Liver (tissue), 9 donors: ENCODE data around the gene CD37. TPM values are rescaled to one million over a fixed set of nuclear protein-coding genes. Genes with fewer than 3 reads are reported as not detected.

Experiments used
- DNase-seq: peaks from one replicate; pipeline ENCODE4 v3.0.0-alpha.2; 2017; ENCODE audit warnings: low spot score
- H3K27ac ChIP-seq, 2 donors: one replicate each; pipeline ENCODE4 v1.7.0; 2013; ENCODE audit warnings: inconsistent platforms in 2 of 2, low read length in 2 of 2, control low read depth in 1 of 2, low read depth in 1 of 2, mild to moderate bottlenecking in 1 of 2
- H3K27me3 ChIP-seq, 4 donors: one replicate each; pipeline versions ENCODE4 v1.6.1 to v1.7.0; 2013; ENCODE audit warnings: low read length in 3 of 4, inconsistent platforms in 1 of 4, mild to moderate bottlenecking in 1 of 4, moderate library complexity in 1 of 4; ENCODE audit not compliant: control insufficient read depth in 4 of 4, insufficient read depth in 4 of 4
- H3K36me3 ChIP-seq, 4 donors: one replicate each; pipeline versions ENCODE4 v1.6.1 to v1.7.0; 2013; ENCODE audit warnings: low read length in 3 of 4, mild to moderate bottlenecking in 3 of 4, low read depth in 1 of 4, moderate library complexity in 1 of 4; ENCODE audit not compliant: control insufficient read depth in 4 of 4, insufficient read depth in 3 of 4
- H3K4me1 ChIP-seq, 4 donors: one replicate each; pipeline versions ENCODE4 v1.6.1 to v1.7.0; 2013; ENCODE audit warnings: low read length in 3 of 4, mild to moderate bottlenecking in 3 of 4, moderate library complexity in 1 of 4; ENCODE audit not compliant: control insufficient read depth in 4 of 4, insufficient read depth in 4 of 4
- H3K4me3 ChIP-seq, 3 donors: one replicate each; pipeline versions ENCODE4 v1.6.1 to v1.7.0; 2013; ENCODE audit warnings: low read length in 3 of 3, control low read depth in 1 of 3, low read depth in 1 of 3, mild to moderate bottlenecking in 1 of 3
- H3K9ac ChIP-seq, 2 donors: one replicate each; pipeline ENCODE4 v1.7.0; 2013; ENCODE audit warnings: low read length in 2 of 2, mild to moderate bottlenecking in 2 of 2, moderate library complexity in 2 of 2, control low read depth in 1 of 2, low read depth in 1 of 2
- H3K9me3 ChIP-seq, 4 donors: one replicate each; pipeline versions ENCODE4 v1.6.1 to v1.7.0; 2013; ENCODE audit warnings: low read length in 3 of 4; ENCODE audit not compliant: control insufficient read depth in 4 of 4
- ATF3 ChIP-seq: IDR thresholded peaks from 2 replicates; pipeline ENCODE4 v1.6.1; 2016; ENCODE audit warnings: antibody characterized with exemption
- EGR1 ChIP-seq, 2 donors: IDR thresholded peaks; 2 replicates each; pipeline ENCODE4 v1.6.1; 2016 to 2018; ENCODE audit warnings: antibody characterized with exemption in 2 of 2, low read depth in 2 of 2
- FOXA1 ChIP-seq: IDR thresholded peaks from 2 replicates; pipeline ENCODE4 v1.6.1; 2016; ENCODE audit warnings: antibody characterized with exemption
- FOXA2 ChIP-seq: IDR thresholded peaks from 2 replicates; pipeline ENCODE4 v1.6.1; 2016; ENCODE audit warnings: antibody characterized with exemption
- HNF4A ChIP-seq, 2 donors: conservative IDR thresholded peaks; 2 replicates each; pipeline ENCODE4 v1.6.1; 2016; ENCODE audit warnings: antibody characterized with exemption in 2 of 2, mild to moderate bottlenecking in 2 of 2
- HNF4G ChIP-seq: IDR thresholded peaks from 2 replicates; pipeline ENCODE4 v1.6.1; 2016; ENCODE audit warnings: antibody characterized with exemption
- JUND ChIP-seq, 2 donors: IDR thresholded peaks; 2 replicates each; pipeline ENCODE4 v1.6.1; 2016; ENCODE audit warnings: antibody characterized with exemption in 2 of 2
- NR2F2 ChIP-seq: IDR thresholded peaks from 2 replicates; pipeline ENCODE4 v1.6.1; 2016; ENCODE audit warnings: antibody characterized with exemption
- RAD21 ChIP-seq, 2 donors: IDR thresholded peaks; 2 replicates each; pipeline ENCODE4 v1.6.1; 2016; ENCODE audit warnings: antibody characterized with exemption in 2 of 2, mild to moderate bottlenecking in 2 of 2
- REST ChIP-seq: IDR thresholded peaks from 2 replicates; pipeline ENCODE4 v1.6.1; 2016; ENCODE audit warnings: antibody characterized with exemption, mild to moderate bottlenecking
- SP1 ChIP-seq: IDR thresholded peaks from 2 replicates; pipeline ENCODE4 v1.6.1; 2018; ENCODE audit warnings: antibody characterized with exemption, mild to moderate bottlenecking
- TAF1 ChIP-seq: conservative IDR thresholded peaks from 2 replicates; pipeline ENCODE4 v1.6.1; 2016; ENCODE audit warnings: antibody characterized with exemption, mild to moderate bottlenecking
- YY1 ChIP-seq: IDR thresholded peaks from 2 replicates; pipeline ENCODE4 v1.6.1; 2016; ENCODE audit warnings: antibody characterized with exemption, mild to moderate bottlenecking
- ZBTB33 ChIP-seq: IDR thresholded peaks from 2 replicates; pipeline ENCODE4 v1.6.1; 2016; ENCODE audit warnings: antibody characterized with exemption
- WGBS: extraction: QIAGEN DNeasy Blood & Tissue Kit; methylation state at CpG from one replicate; pipeline ENCODE4 v1.1.7; 2013; 5-methylcytosine and 5-hydroxymethylcytosine counted together
- polyA plus RNA-seq, 2 donors: library from polyadenylated mRNA; stranded (reverse) in 1 of 2; unstranded in 1 of 2; fragments of 200-250 nt in 1 of 2; fragments of >200 nt in 1 of 2; fragmentation: Nextera tagmentation in 1 of 2; extraction: Ambion mirVana in 1 of 2; gene quantifications; one replicate each; pipeline versions ENCODE4 v1.2.1 to v1.2.3, GENCODE V29; 2013 to 2015
- total RNA-seq, 2 donors: library from RNA; depleted of rRNA; stranded (reverse); fragments of >200 nt; gene quantifications; one replicate each; pipeline ENCODE4 v1.2.3, GENCODE V29; 2014
- TF ChIP-seq, protein P1 (sequence below): fragments of 150-350 bp; IDR thresholded peaks from 2 replicates; pipeline ENCODE4 v1.5.1; 2017; ENCODE audit warnings: improper control_type of control experiment, low read depth, low read length; ENCODE audit not compliant: missing input control
- TF ChIP-seq, protein P2 (sequence below): IDR thresholded peaks from 2 replicates; pipeline ENCODE4 v1.6.1; 2016; ENCODE audit warnings: antibody characterized with exemption
- donor health status: healthy.
- donor health status: healthy.
- donor health status: healthy.
- donor health status: healthy.
- donor health status: healthy.

CD37 gene
- total and polyA plus RNA-seq, 4 donors: 2.9 to 9.6 (median 3.9) TPM

GRCh38 chr19:49309087-49309486, 26.1 kb upstream of the CD37 start:
- H3K9me3 ChIP-seq: no peaks in the 10 kb centered on the region
- TF ChIP-seq FOXA2 (no peak), FOXA1 (no peak), NR2F2 (no peak), RAD21 (IDR thresholded peaks at IDR 0.05) (no peak), HNF4G (no peak)
- TF ChIP-seq, protein P1, sequence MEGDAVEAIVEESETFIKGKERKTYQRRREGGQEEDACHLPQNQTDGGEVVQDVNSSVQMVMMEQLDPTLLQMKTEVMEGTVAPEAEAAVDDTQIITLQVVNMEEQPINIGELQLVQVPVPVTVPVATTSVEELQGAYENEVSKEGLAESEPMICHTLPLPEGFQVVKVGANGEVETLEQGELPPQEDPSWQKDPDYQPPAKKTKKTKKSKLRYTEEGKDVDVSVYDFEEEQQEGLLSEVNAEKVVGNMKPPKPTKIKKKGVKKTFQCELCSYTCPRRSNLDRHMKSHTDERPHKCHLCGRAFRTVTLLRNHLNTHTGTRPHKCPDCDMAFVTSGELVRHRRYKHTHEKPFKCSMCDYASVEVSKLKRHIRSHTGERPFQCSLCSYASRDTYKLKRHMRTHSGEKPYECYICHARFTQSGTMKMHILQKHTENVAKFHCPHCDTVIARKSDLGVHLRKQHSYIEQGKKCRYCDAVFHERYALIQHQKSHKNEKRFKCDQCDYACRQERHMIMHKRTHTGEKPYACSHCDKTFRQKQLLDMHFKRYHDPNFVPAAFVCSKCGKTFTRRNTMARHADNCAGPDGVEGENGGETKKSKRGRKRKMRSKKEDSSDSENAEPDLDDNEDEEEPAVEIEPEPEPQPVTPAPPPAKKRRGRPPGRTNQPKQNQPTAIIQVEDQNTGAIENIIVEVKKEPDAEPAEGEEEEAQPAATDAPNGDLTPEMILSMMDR: no peak
- H3K36me3 ChIP-seq: peaks cover 0 to 5% (median 2%) of the 10 kb centered on the region in 4 donors
- H3K4me1 ChIP-seq: no peaks in the 10 kb centered on the region
- no peak overlapping the region for H3K4me3 ChIP-seq
- no peak overlapping the region for H3K27ac ChIP-seq
- 92% methylated on average over 6 of the region's 6 CpGs for WGBS
- no peak for DNase-seq
- no peak overlapping the region for H3K9ac ChIP-seq
- no peaks in the 10 kb centered on the region for H3K27me3 ChIP-seq

DNA sequence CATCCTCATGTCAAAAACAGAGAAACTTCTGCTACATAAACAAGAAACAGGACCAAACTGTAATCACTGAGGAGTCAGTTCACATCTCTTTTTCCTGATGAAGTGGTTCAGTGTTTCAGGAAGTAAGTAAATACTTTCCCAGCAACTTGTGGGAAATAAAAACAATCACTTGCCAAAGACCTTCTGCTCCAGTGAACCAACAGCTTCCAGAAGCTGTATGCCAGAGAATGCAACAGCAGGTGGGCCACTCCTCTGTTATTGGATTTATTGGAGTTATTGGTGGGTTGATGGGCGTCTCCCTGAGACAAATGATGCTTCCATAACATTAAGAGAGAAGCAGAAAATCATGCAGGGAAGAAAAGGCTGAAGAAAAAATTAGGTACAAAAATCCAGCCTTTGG, 20.1 kb upstream of the CD37 start:
- H3K4me3 ChIP-seq: no peak overlapping the region
- no peaks in the 10 kb centered on the region for H3K27me3 ChIP-seq
- H3K36me3 ChIP-seq: peaks cover 0 to 6% (median 3%) of the 10 kb centered on the region in 4 donors
- H3K9ac ChIP-seq: no peak overlapping the region
- H3K4me1 ChIP-seq: no peaks in the 10 kb centered on the region
- H3K27ac ChIP-seq: no peak overlapping the region
- DNase-seq: no peak
- H3K9me3 ChIP-seq: peaks cover 0 to 5% (median 1%) of the 10 kb centered on the region in 4 donors
- TF ChIP-seq SP1 (no peak), NR2F2 (no peak), TAF1 (no peak), JUND (IDR thresholded peaks at IDR 0.05) (no peak), HNF4A (conservative IDR thresholded peaks at IDR 0.05) (no peak), RAD21 (IDR thresholded peaks at IDR 0.05) (no peak), YY1 (no peak), EGR1 (IDR thresholded peaks at IDR 0.05; ENCODE audit: low read depth in 2 of 2) (no peak), FOXA2 (no peak), ZBTB33 (no peak), REST (no peak), ATF3 (no peak)
- TF ChIP-seq, protein P1: no peak
- TF ChIP-seq, protein P2, sequence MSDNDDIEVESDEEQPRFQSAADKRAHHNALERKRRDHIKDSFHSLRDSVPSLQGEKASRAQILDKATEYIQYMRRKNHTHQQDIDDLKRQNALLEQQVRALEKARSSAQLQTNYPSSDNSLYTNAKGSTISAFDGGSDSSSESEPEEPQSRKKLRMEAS: no peak
- WGBS: 91% methylated on average over 1 of the region's 1 CpG
